HL-60 (cell line): ENCODE measurements around the gene TBC1D23.

Experiments
- DNase-seq, 2 experiments: peaks; one replicate each; pipeline ENCODE4 v3.0.0-alpha.2; 2010 to 2020; ENCODE audit warnings: low read depth in 1 of 2, low spot score in 1 of 2
- H3K27ac ChIP-seq: fragments of 250-450 bp; sonication (Bioruptor Pico); replicated peaks from 2 replicates; pipeline ENCODE4 v1.5.1; 2020; ENCODE audit warnings: mild to moderate bottlenecking, moderate library complexity
- H3K27me3 ChIP-seq: fragments of 250-450 bp; sonication (Bioruptor Pico); 2 replicates; pipeline ENCODE4 v1.5.1; 2021; ENCODE audit warnings: mild to moderate bottlenecking, moderate library complexity; ENCODE audit not compliant: insufficient read depth, poor library complexity, severe bottlenecking
- H3K4me3 ChIP-seq: replicated peaks from 2 replicates; pipeline ENCODE4 v1.5.1; 2011; ENCODE audit warnings: mild to moderate bottlenecking, control low read depth, low read length; ENCODE audit not compliant: insufficient read depth
- GABPA ChIP-seq: IDR thresholded peaks from 2 replicates; pipeline ENCODE4 v1.6.1; 2012; ENCODE audit warnings: low read depth
- POLR2AphosphoS5 ChIP-seq: IDR thresholded peaks from 2 replicates; pipeline ENCODE4 v1.6.1; 2012; ENCODE audit warnings: low read depth
- SPI1 ChIP-seq: IDR thresholded peaks from 2 replicates; pipeline ENCODE4 v1.6.1; 2012; ENCODE audit warnings: low read depth, mild to moderate bottlenecking, borderline replicate concordance
- TF ChIP-seq, protein P1 (sequence below): IDR thresholded peaks from one replicate; pipeline ENCODE4 v1.5.1; 2011; ENCODE audit warnings: low read length, control low read depth, inconsistent platforms; ENCODE audit not compliant: insufficient read depth
- TF ChIP-seq, protein P2 (sequence below): IDR thresholded peaks from 2 replicates; pipeline ENCODE4 v1.6.1; 2012; ENCODE audit warnings: low read depth; ENCODE audit not compliant: insufficient replicate concordance

Gene TBC1D23

GRCh38 chr3:100330651-100331050, 69.9 kb downstream of the TBC1D23 start:
- Histone ChIP-seq H3K27me3 (no peaks in the 10 kb centered on the region), H3K27ac (no peak overlapping the region), H3K4me3 (no peak overlapping the region)
- DNase-seq: no peak
- TF ChIP-seq, protein P1, sequence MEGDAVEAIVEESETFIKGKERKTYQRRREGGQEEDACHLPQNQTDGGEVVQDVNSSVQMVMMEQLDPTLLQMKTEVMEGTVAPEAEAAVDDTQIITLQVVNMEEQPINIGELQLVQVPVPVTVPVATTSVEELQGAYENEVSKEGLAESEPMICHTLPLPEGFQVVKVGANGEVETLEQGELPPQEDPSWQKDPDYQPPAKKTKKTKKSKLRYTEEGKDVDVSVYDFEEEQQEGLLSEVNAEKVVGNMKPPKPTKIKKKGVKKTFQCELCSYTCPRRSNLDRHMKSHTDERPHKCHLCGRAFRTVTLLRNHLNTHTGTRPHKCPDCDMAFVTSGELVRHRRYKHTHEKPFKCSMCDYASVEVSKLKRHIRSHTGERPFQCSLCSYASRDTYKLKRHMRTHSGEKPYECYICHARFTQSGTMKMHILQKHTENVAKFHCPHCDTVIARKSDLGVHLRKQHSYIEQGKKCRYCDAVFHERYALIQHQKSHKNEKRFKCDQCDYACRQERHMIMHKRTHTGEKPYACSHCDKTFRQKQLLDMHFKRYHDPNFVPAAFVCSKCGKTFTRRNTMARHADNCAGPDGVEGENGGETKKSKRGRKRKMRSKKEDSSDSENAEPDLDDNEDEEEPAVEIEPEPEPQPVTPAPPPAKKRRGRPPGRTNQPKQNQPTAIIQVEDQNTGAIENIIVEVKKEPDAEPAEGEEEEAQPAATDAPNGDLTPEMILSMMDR: no peak
- TF ChIP-seq, protein P2, sequence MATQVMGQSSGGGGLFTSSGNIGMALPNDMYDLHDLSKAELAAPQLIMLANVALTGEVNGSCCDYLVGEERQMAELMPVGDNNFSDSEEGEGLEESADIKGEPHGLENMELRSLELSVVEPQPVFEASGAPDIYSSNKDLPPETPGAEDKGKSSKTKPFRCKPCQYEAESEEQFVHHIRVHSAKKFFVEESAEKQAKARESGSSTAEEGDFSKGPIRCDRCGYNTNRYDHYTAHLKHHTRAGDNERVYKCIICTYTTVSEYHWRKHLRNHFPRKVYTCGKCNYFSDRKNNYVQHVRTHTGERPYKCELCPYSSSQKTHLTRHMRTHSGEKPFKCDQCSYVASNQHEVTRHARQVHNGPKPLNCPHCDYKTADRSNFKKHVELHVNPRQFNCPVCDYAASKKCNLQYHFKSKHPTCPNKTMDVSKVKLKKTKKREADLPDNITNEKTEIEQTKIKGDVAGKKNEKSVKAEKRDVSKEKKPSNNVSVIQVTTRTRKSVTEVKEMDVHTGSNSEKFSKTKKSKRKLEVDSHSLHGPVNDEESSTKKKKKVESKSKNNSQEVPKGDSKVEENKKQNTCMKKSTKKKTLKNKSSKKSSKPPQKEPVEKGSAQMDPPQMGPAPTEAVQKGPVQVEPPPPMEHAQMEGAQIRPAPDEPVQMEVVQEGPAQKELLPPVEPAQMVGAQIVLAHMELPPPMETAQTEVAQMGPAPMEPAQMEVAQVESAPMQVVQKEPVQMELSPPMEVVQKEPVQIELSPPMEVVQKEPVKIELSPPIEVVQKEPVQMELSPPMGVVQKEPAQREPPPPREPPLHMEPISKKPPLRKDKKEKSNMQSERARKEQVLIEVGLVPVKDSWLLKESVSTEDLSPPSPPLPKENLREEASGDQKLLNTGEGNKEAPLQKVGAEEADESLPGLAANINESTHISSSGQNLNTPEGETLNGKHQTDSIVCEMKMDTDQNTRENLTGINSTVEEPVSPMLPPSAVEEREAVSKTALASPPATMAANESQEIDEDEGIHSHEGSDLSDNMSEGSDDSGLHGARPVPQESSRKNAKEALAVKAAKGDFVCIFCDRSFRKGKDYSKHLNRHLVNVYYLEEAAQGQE: no peak
- no peak for TF ChIP-seq POLR2AphosphoS5
- TF ChIP-seq GABPA: no peak
- TF ChIP-seq SPI1: no peak

GRCh38 chr3:100331660-100332059, 70.9 kb downstream of the TBC1D23 start:
- H3K4me3 ChIP-seq: no peak overlapping the region
- H3K27me3 ChIP-seq: no peaks in the 10 kb centered on the region
- no peak overlapping the region for H3K27ac ChIP-seq
- DNase-seq: no peak
- TF ChIP-seq, protein P1: no peak
- TF ChIP-seq GABPA (no peak), POLR2AphosphoS5 (no peak), SPI1 (no peak)
- TF ChIP-seq, protein P2: no peak

GRCh38 chr3:100333051-100333450, 72.3 kb downstream of the TBC1D23 start:
- H3K27ac ChIP-seq: no peak overlapping the region
- TF ChIP-seq POLR2AphosphoS5 (no peak), SPI1 (no peak), GABPA (no peak)
- TF ChIP-seq, protein P1: no peak

GRCh38 chr3:100333970-100334487, 73.2 kb downstream of the TBC1D23 start:
- DNase-seq: no peak
- Histone ChIP-seq H3K27ac (peak overlapping the region; percentile 27), H3K27me3 (no peaks in the 10 kb centered on the region), H3K4me3 (peak overlapping the region; percentile 72)
- TF ChIP-seq POLR2AphosphoS5 (no peak), GABPA (no peak), SPI1 (no peak)
- TF ChIP-seq, protein P1: no peak
- TF ChIP-seq, protein P2: no peak

More at GRCh38 chr3:100333051-100333450, 72.3 kb downstream of the TBC1D23 start:
- no peaks in the 10 kb centered on the region for H3K27me3 ChIP-seq
- no peak for DNase-seq
- no peak overlapping the region for H3K4me3 ChIP-seq
